ENCODE measurements around the gene MICAL2. TPM values are rescaled to one million over a fixed set of nuclear protein-coding genes. Genes with fewer than 3 reads are reported as not detected.

The MICAL2 gene
- total RNA-seq, 1 donor from 2014 or later: 510 TPM

GRCh38 chr11:12086271-12087074 is 23.9 kb upstream of the MICAL2 start:
- Mint-ChIP-seq H3K36me3 (ENCODE audit: low read depth) (no peaks in the 10 kb centered on the region), H3K27me3 (no peaks in the 10 kb centered on the region), H3K9me3 (no peaks in the 10 kb centered on the region), H3K4me1 (peaks cover 57% of the 10 kb centered on the region), H3K4me3 (peak overlapping the region; percentile 40), H3K27ac (peak overlapping the region; percentile 75)
- no peak for DNase-seq
- intact Hi-C loops (cut with micrococcal nuclease): loop anchor here (2.0 kb wide), 2 partner anchors 22 to 64 kb away; no protein-coding TSS in a partner anchor

DNA sequence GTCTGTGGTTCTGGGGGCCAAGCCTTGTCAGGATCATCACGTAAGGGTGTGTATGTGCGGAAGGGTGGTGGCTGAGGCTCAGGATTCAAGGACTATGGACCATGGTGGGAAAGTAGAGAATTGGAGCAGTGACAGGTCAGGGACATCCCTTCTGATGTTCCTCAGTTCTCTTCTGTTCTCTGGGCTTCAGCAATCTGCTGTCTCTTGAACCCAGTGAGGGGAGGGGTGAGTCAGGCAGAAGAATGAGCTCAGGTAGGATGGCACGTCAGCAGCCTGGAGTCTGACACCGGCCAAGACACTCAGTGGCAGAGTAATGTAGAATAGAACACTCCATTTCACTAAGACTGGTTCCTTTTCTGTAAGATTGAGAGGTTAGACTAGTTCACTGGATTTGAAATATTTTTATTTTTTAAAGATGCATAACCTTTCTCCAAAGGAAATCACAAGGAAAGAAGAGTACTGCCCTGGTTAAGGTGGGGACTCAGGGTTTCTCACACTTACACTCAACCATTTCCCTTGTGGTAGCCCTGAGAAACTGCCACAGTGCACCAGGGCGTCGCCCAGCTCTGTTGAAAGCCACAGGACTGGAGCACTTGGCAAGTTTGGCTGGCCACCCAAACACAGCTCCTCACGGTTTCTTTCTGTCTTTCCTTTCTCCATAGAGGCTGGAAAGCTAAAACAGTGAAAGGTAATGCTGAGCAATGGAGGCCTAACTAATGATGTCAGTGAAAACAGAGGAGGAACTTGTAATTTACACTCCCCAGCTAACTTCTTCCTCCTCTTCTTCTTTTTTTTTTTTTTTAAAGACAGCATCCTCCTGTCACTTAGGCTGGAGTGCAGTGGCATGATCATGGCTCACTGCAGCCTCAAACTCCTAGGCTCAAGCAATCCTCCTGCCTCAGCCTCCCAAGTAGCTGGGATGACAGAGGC is 23.1 kb upstream of the MICAL2 start:
- H3K36me3 Mint-ChIP-seq (ENCODE audit: low read depth): no peaks in the 10 kb centered on the region
- peak overlapping the region; percentile 40 for H3K4me3 Mint-ChIP-seq
- peaks cover 61% of the 10 kb centered on the region for H3K4me1 Mint-ChIP-seq
- intact Hi-C loops (cut with micrococcal nuclease): loop anchor here (1.0 to 2.0 kb wide), 3 partner anchors 21 to 149 kb away; no protein-coding TSS in a partner anchor
- no peaks in the 10 kb centered on the region for H3K27me3 Mint-ChIP-seq
- peak overlapping the region; percentile 75 for H3K27ac Mint-ChIP-seq
- DNase-seq: peak; percentile 88
- H3K9me3 Mint-ChIP-seq: no peaks in the 10 kb centered on the region

GRCh38 chr11:12088047-12088481 is 22.3 kb upstream of the MICAL2 start:
- Mint-ChIP-seq H3K36me3 (ENCODE audit: low read depth) (no peaks in the 10 kb centered on the region), H3K4me3 (peak overlapping the region; percentile 40), H3K9me3 (no peaks in the 10 kb centered on the region), H3K4me1 (peaks cover 61% of the 10 kb centered on the region), H3K27me3 (no peaks in the 10 kb centered on the region), H3K27ac (peak overlapping the region; percentile 75)
- intact Hi-C loops (cut with micrococcal nuclease): loop anchor here (1.0 kb wide), 1 partner anchor 148 kb away; no protein-coding TSS in a partner anchor
- peak; percentile 71 for DNase-seq

GRCh38 chr11:12088531-12088930 is 21.9 kb upstream of the MICAL2 start:
- H3K27me3 Mint-ChIP-seq: no peaks in the 10 kb centered on the region
- H3K4me3 Mint-ChIP-seq: no peak overlapping the region
- H3K9me3 Mint-ChIP-seq: no peaks in the 10 kb centered on the region
- H3K4me1 Mint-ChIP-seq: peaks cover 60% of the 10 kb centered on the region
- no peak overlapping the region for H3K27ac Mint-ChIP-seq
- DNase-seq: no peak
- no peaks in the 10 kb centered on the region for H3K36me3 Mint-ChIP-seq (ENCODE audit: low read depth)
- intact Hi-C loops (cut with micrococcal nuclease): loop anchor here (1.0 kb wide), 1 partner anchor 148 kb away; no protein-coding TSS in a partner anchor

DNA sequence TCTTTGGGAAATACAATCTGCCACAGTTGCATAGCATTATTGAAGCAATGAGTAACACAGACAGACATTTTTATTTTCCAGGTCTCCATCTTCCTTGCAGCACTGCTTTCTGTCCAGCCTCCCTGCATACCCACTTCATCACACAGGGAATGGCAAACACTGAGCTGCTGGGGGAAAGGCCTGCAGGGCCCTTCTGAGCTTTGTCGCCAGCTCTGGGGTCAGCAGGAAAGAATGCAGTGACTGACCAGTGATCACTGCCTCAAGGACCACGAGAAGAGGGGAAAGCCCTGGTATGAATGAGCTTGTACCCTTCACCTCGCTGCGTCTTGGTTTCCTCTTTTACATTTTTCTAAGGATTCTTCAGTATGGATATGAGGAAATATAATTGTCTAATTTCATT is 21.3 kb upstream of the MICAL2 start:
- Mint-ChIP-seq H3K27ac (peak overlapping the region; percentile 73), H3K4me3 (no peak overlapping the region), H3K9me3 (no peaks in the 10 kb centered on the region), H3K4me1 (peaks cover 59% of the 10 kb centered on the region), H3K27me3 (no peaks in the 10 kb centered on the region), H3K36me3 (ENCODE audit: low read depth) (no peaks in the 10 kb centered on the region)
- no peak for DNase-seq
- intact Hi-C loops (cut with micrococcal nuclease): no loop called here

- no peaks in the 10 kb centered on the region for H3K27me3 Mint-ChIP-seq
- peaks cover 59% of the 10 kb centered on the region for H3K4me1 Mint-ChIP-seq
- peak overlapping the region; percentile 73 for H3K27ac Mint-ChIP-seq
- H3K4me3 Mint-ChIP-seq: no peak overlapping the region
- H3K9me3 Mint-ChIP-seq: no peaks in the 10 kb centered on the region
- H3K36me3 Mint-ChIP-seq (ENCODE audit: low read depth): no peaks in the 10 kb centered on the region
- intact Hi-C loops (cut with micrococcal nuclease): no loop called here
- no peak for DNase-seq
Measured at GRCh38 chr11:12089473-12089872, 20.9 kb upstream of the MICAL2 start.

DNA sequence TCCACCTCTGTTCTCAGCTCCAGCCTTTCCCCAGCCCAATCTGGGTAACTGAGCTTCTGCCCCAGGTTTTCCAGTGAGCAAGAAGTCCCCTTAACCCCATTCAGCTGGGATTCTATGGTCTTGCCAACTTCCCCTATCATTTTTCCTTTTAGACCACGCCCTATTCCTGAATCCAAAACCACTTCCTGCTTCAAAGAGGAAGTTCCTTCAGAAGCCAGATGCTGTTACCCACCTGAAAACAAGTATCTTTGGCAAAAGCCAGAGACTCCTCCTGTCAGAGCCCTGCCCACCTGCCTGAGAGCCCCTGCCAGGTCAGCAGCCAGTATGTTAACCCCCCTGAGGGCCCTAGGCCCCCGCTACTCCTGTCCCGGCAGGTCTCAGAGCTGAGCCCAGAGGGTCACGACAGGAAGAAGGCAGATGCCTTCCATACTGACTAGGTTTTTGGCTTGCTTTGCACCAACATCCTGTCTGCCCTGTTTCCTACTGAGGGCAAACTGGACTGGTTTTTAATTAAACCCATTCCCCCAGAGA is 20.3 kb upstream of the MICAL2 start:
- peaks cover 62% of the 10 kb centered on the region for H3K4me1 Mint-ChIP-seq

DNA sequence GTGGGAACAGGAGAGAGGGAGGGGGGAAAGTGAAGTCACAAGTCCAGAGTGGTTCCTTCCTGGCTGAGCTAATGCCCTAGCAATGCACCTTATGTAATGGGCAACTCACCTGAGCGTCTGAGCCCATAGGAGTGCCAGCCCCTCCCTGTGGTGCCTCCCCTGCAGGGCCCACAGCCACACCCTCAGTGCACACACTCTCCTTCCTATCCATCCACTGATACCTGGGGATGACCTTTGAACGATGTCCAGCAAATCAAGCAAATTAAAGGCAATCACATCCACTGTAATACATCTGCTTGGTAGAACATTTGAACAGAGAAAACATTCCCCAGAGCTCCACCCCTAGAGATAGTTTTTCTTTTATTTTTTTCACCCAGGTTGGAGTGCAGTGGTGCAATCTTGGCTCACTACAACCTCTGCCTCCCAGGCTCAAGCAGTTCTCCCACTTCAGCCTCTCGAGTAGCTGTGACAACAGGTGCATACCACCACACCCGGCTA is 19.6 kb upstream of the MICAL2 start:
- no peaks in the 10 kb centered on the region for H3K36me3 Mint-ChIP-seq (ENCODE audit: low read depth)
- peak overlapping the region; percentile 14 for H3K27ac Mint-ChIP-seq
- intact Hi-C loops (cut with micrococcal nuclease): no loop called here
- DNase-seq: no peak
- H3K4me3 Mint-ChIP-seq: no peak overlapping the region
- H3K27me3 Mint-ChIP-seq: no peaks in the 10 kb centered on the region
- H3K4me1 Mint-ChIP-seq: peaks cover 57% of the 10 kb centered on the region
- no peaks in the 10 kb centered on the region for H3K9me3 Mint-ChIP-seq

More for the DNA sequence above, 20.3 kb upstream of the MICAL2 start:
- intact Hi-C loops (cut with micrococcal nuclease): no loop called here
- Mint-ChIP-seq H3K27ac (peak overlapping the region; percentile 82), H3K4me3 (peak overlapping the region; percentile 54), H3K9me3 (no peaks in the 10 kb centered on the region), H3K36me3 (ENCODE audit: low read depth) (no peaks in the 10 kb centered on the region), H3K27me3 (no peaks in the 10 kb centered on the region)
- DNase-seq: peak; percentile 73

DNA sequence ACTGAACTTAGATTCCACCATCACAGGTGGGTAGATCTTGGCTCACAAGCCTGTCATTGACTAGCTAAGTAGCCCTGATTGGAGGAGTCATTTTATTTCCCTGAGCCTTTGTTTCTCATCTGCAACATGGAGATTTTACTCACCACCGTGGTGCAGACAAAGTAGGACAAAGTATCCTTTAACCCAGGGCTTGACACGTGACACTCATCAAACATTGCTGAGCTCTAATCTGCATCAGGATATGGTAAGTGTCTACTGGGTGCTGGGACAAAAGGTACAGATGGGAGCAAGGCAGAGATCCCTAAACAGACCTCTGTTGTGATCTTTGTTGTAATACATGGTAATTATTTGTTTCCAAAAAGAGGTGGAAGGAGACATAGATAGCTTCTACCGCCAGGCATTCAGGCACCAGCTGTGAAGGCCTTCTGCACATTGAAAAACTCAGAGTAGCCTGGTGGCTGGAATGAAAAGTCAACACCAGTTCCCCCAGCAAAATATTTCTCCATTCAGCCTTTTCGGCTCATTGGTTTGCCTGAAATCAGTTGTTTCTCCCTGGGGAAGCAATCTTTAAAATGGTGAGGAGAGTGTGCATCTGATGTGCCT is 18.3 kb upstream of the MICAL2 start:
- Mint-ChIP-seq H3K4me1 (peaks cover 45% of the 10 kb centered on the region), H3K27me3 (no peaks in the 10 kb centered on the region), H3K9me3 (no peaks in the 10 kb centered on the region), H3K27ac (peak overlapping the region; percentile 35), H3K36me3 (ENCODE audit: low read depth) (no peaks in the 10 kb centered on the region), H3K4me3 (no peak overlapping the region)
- intact Hi-C loops (cut with micrococcal nuclease): no loop called here
- no peak for DNase-seq

DNA sequence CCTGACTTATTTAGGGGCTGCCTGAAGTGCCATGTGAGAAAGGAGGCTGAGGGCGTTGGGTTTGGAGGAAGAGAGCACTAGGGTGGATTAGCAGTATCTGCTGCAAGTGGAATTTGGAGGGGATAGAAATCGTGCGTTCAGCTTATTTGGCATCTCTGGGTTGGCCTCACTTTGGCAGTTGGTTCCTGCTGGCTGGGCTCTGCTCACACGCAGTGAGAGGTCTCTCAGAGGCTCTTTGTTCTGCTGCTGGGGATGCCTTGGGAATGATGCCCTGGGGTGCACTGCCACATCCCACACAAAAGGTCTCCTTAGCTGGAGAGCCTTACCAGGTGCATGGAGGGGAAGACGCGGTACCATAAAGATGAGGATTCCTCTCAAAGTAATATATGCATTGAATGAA is 17.7 kb upstream of the MICAL2 start:
- Mint-ChIP-seq H3K4me3 (no peak overlapping the region), H3K9me3 (no peaks in the 10 kb centered on the region), H3K27ac (no peak overlapping the region), H3K27me3 (no peaks in the 10 kb centered on the region), H3K4me1 (peaks cover 41% of the 10 kb centered on the region), H3K36me3 (ENCODE audit: low read depth) (peaks cover 2% of the 10 kb centered on the region)
- intact Hi-C loops (cut with micrococcal nuclease): no loop called here
- DNase-seq: no peak

DNA sequence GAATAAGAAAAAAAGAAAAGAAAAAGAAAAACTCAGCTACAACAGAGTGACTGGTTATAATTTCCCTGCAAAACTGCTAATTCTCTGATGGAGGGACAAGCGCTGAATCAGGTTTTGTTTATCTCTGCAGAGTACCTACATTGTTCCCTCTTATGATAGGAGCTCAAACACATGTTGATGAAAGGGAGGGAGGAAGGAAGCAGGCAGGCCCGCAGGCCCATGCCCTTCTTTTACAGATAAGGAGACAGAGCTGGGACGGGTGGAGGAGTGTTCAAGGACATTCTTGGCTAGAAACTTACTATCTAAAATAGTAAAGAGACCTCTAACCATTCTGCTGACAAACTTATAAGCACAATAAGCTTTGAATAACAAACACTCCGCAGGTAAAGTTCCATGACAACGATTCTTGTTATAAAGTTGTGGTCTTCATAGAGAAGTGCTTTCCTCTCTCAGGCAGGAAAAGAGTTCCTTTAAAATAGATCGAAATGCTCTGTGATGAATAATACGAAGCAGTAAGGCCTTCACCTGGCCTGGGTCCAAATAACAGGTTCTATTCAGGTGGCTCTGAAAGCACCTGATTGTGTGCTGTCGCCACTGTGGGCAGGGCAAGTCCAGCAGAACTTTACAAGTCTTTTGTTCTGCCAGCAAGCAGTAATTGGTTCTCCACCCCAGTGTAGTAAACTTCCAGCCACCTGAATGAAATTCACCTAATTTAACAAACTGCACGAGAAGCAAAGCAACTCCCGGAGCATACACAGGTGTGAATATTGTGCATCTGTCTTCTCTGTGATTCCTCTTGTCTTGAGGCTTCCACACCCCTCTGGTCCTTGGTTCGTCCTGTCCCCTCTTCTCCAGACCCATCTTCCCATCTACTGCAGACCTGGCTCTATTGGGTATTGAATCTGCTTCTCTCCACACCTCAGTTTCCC is 15.3 kb upstream of the MICAL2 start:
- Mint-ChIP-seq H3K9me3 (peaks cover 6% of the 10 kb centered on the region), H3K27me3 (no peaks in the 10 kb centered on the region), H3K4me1 (peaks cover 33% of the 10 kb centered on the region), H3K27ac (no peak overlapping the region), H3K36me3 (ENCODE audit: low read depth) (peaks cover 2% of the 10 kb centered on the region), H3K4me3 (no peak overlapping the region)
- no peak for DNase-seq
- intact Hi-C loops (cut with micrococcal nuclease): no loop called here

GRCh38 chr11:12097219-12097618 is 13.2 kb upstream of the MICAL2 start:
- no peak for DNase-seq
- peaks cover 2% of the 10 kb centered on the region for H3K36me3 Mint-ChIP-seq (ENCODE audit: low read depth)
- H3K27ac Mint-ChIP-seq: no peak overlapping the region
- H3K9me3 Mint-ChIP-seq: peaks cover 6% of the 10 kb centered on the region
- intact Hi-C loops (cut with micrococcal nuclease): no loop called here
- peaks cover 28% of the 10 kb centered on the region for H3K4me1 Mint-ChIP-seq
- no peaks in the 10 kb centered on the region for H3K27me3 Mint-ChIP-seq
- H3K4me3 Mint-ChIP-seq: no peak overlapping the region

Measured in activated CD4-positive, alpha-beta T cell treated with anti-CD3 and anti-CD28 coated beads, Interleukin-2, amount 10 ng/mL, durations not matched to agents 24 days and 14 days (primary cell).